Measurements from ENCODE around the gene PIP5K1B.

GRCh38 chr9:68668127-68668526 is 36.9 kb upstream of the PIP5K1B start:
- TF ChIP-seq, protein P1, sequence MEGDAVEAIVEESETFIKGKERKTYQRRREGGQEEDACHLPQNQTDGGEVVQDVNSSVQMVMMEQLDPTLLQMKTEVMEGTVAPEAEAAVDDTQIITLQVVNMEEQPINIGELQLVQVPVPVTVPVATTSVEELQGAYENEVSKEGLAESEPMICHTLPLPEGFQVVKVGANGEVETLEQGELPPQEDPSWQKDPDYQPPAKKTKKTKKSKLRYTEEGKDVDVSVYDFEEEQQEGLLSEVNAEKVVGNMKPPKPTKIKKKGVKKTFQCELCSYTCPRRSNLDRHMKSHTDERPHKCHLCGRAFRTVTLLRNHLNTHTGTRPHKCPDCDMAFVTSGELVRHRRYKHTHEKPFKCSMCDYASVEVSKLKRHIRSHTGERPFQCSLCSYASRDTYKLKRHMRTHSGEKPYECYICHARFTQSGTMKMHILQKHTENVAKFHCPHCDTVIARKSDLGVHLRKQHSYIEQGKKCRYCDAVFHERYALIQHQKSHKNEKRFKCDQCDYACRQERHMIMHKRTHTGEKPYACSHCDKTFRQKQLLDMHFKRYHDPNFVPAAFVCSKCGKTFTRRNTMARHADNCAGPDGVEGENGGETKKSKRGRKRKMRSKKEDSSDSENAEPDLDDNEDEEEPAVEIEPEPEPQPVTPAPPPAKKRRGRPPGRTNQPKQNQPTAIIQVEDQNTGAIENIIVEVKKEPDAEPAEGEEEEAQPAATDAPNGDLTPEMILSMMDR (IDR thresholded peaks at IDR 0.05; ENCODE audit: insufficient read depth, low read depth, low read length) = no peak
- no peak for TF ChIP-seq EZH2 (IDR thresholded peaks at IDR 0.05; ENCODE audit: insufficient read depth, low read length)

Data from astrocyte (in vitro differentiated cells and primary cell).